ENCODE data around the gene PCDHB5.
"Not testable (repeated sequence)": the region's sequence is repeated elsewhere in the genome, so short reads cannot be mapped to it uniquely, and the experiment has no call there.

PCDHB5 gene

GRCh38 chr5:141151632-141152031 lies 16.6 kb downstream of the PCDHB5 start:
- DNase-seq (ENCODE audit: low read depth in 1 of 2, low spot score in 1 of 2) = not testable (repeated sequence)

DNA sequence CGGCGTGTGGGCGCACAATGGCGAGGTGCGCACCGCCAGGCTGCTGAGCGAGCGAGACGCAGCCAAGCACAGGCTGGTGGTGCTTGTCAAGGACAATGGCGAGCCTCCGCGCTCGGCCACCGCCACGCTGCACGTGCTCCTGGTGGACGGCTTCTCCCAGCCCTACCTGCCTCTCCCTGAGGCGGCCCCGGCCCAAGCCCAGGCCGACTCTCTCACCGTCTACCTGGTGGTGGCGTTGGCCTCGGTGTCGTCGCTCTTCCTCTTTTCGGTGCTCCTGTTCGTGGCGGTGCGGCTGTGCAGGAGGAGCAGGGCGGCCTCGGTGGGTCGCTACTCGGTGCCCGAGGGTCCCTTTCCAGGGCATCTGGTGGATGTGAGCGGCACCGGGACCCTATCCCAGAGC lies 17.1 kb downstream of the PCDHB5 start:
- DNase-seq (ENCODE audit: low read depth in 1 of 2, low spot score in 1 of 2) = not testable (repeated sequence)

DNA sequence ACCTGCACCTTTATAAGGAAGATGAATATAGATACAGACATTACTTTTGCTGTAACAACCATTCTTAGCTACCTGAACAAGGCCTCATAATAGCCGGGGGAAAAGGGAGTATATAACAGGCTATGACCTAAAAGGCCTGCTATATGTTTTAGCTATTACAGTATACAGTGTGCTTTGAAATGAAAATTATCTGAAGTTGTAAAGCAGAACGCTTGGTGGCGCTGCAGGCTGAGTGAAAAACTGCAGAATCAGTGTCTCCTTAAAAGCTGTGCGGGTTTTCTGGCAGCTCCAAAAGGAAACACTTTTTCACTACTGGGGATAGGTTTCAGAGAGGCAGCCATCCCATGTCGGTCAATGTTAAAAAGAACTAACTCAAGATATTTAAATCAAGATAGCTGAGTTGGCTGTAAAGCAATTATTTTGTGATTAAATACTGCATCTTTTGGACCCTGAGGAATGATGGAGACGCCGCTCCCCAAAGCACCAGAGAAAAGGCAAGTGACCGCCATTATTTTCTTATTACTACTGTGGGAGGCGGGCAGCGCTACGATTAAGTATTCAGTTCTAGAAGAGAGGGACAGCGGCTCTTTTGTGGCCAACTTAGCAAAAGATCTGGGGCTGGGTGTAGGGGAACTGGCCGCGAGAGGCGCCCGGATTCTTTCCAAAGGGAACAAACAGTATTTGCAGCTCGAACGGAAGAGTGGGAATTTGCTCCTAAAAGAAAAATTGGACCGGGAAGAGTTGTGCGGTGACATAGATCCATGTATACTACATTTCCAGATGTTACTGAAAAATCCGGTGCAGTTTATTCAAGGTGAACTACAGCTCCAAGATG lies 20.8 kb downstream of the PCDHB5 start:
- no peak for DNase-seq (ENCODE audit: low read depth in 1 of 2, low spot score in 1 of 2)

DNA sequence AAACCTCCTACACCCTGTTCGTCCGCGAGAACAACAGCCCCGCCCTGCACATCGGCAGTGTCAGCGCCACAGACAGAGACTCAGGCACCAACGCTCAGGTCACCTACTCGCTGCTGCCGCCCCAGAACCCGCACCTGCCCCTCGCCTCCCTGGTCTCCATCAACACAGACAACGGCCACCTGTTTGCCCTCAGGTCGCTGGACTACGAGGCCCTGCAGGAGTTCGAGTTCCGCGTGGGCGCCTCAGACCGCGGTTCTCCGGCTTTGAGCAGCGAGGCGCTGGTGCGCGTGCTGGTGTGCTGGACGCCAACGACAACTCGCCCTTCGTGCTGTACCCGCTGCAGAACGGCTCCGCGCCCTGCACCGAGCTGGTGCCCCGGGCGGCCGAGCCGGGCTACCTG lies 22.4 kb downstream of the PCDHB5 start:
- DNase-seq (ENCODE audit: low read depth in 1 of 2, low spot score in 1 of 2) = not testable (repeated sequence)

DNA sequence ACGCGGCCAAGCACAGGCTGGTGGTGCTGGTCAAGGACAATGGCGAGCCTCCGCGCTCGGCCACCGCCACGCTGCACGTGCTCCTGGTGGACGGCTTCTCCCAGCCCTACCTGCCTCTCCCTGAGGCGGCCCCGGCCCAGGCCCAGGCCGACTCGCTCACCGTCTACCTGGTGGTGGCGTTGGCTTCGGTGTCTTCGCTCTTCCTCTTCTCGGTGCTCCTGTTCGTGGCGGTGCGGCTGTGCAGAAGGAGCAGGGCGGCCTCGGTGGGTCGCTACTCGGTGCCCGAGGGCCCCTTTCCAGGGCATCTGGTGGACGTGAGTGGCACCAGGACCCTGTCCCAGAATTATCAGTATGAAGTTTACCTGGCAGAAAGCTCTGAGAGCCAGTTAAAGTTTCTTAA lies 22.9 kb downstream of the PCDHB5 start:
- not testable (repeated sequence) for DNase-seq (ENCODE audit: low read depth in 1 of 2, low spot score in 1 of 2)

GRCh38 chr5:141172381-141173204 lies 37.6 kb downstream of the PCDHB5 start, which contains the start of gene PCDHB7:
Gene PCDHB7, plus strand, starts transcription at chr5:141172644. Its CDS starts 192 bp downstream, at chr5:141172836.
- DNase-seq (ENCODE audit: low read depth in 1 of 2, low spot score in 1 of 2) = no peak

- not testable (repeated sequence) for DNase-seq (ENCODE audit: low read depth in 1 of 2, low spot score in 1 of 2)
Observed at GRCh38 chr5:141174291-141175104, 39.5 kb downstream of the PCDHB5 start.

GRCh38 chr5:141175933-141176332 lies 40.9 kb downstream of the PCDHB5 start:
- DNase-seq (ENCODE audit: low read depth in 1 of 2, low spot score in 1 of 2) = no peak

DNA sequence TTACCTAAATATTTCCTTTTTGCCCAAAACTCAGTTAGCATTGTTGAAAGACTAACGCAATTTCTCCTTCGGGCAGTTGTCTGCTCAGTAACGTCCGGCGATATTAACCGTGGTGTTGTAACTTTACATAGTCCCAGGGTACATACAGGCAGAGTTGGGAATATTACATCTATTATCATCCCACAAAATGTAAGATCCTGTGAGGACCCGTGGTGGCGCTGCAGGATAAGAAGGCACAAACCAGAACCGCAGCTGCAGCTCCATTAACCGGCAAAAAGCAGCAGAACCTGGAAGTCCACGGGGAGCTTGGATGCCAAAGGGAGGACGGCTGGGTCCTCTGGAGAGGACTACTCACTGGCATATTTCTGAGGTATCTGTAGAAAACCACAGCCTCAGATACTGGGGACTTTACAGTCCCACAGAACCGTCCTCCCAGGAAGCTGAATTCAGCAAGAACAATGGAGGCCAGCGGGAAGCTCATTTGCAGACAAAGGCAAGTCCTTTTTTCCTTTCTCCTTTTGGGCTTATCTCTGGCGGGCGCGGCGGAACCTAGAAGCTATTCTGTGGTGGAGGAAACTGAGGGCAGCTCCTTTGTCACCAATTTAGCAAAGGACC lies 42.7 kb downstream of the PCDHB5 start, which contains the start of gene PCDHB8:
Gene PCDHB8 (plus strand): TSS at position 214 of the 615 bp plus-strand sequence. CDS start 245 bp downstream, at position 459.
- DNase-seq (ENCODE audit: low read depth in 1 of 2, low spot score in 1 of 2) = not testable (repeated sequence)

- not testable (repeated sequence) for DNase-seq (ENCODE audit: low read depth in 1 of 2, low spot score in 1 of 2)
Observed at GRCh38 chr5:141179371-141179770, 44.4 kb downstream of the PCDHB5 start.

DNA sequence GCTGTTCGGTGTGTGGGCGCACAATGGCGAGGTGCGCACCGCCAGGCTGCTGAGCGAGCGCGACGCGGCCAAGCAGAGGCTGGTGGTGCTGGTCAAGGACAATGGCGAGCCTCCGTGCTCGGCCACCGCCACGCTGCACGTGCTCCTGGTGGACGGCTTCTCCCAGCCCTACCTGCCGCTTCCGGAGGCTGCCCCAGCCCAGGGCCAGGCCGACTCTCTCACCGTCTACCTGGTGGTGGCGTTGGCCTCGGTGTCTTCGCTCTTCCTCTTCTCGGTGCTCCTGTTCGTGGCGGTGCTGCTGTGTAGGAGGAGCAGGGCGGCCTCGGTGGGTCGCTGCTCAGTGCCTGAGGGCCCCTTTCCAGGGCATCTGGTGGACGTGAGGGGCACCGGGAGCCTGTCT lies 44.9 kb downstream of the PCDHB5 start:
- not testable (repeated sequence) for DNase-seq (ENCODE audit: low read depth in 1 of 2, low spot score in 1 of 2)

DNA sequence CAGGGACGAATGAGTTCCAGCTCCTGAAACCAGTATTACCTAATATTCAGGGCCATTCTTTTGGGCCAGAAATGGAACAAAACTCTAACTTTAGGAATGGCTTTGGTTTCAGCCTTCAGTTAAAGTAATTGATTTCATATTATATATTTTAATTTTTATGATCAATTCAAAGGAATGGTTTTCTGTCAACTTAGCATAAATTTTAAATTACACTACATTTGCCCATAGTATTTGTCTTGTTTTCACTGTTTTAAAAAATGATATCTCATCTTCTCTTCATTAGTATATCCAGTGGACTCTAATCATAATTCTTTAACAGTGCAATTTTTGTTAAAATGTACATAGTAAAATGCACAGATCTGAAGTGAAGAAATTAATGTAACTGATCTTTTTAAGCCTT lies 45.3 kb downstream of the PCDHB5 start:
- DNase-seq (ENCODE audit: low read depth in 1 of 2, low spot score in 1 of 2) = no peak

DNA sequence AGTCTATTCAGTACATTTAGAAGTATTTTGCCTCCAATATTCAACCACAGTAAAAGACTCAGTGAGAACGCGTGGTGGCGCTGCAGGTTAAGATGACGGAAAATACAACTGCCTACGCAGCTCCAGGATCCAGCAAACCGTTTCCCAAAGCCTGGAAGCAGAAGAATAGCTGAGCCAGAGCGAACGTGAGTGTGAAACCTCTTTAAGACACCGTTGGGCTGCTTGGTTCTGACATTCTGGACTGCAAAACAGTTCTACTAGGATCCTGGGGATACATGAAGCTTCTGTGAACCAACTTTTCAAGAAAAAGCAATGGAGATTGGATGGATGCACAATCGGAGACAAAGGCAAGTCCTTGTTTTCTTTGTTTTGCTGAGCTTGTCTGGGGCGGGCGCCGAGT lies 47.2 kb downstream of the PCDHB5 start, which contains the start of gene PCDHB16:
Gene PCDHB16 (plus strand): TSS at position 140 of the 400 bp plus-strand sequence. CDS start 173 bp downstream, at position 313.
- DNase-seq (ENCODE audit: low read depth in 1 of 2, low spot score in 1 of 2) = no peak

- DNase-seq (ENCODE audit: low read depth in 1 of 2, low spot score in 1 of 2) = not testable (repeated sequence)
Observed at GRCh38 chr5:141184117-141184855, 49.3 kb downstream of the PCDHB5 start.

- DNase-seq (ENCODE audit: low read depth in 1 of 2, low spot score in 1 of 2) = no peak
Observed at GRCh38 chr5:141186897-141187512, 52.0 kb downstream of the PCDHB5 start, which contains the start of gene PCDHB9. Gene PCDHB9, plus strand, starts transcription at chr5:141187161. Its CDS starts 158 bp downstream, at chr5:141187319.
